Measurements from ENCODE around the gene ZNF148.
A peak's percentile ranks its signal among the peaks of the same experiment; 100 is the strongest.
"Not testable (repeated sequence)": the region's sequence is repeated elsewhere in the genome, so short reads cannot be mapped to it uniquely, and the experiment has no call there.

Gene ZNF148

DNA sequence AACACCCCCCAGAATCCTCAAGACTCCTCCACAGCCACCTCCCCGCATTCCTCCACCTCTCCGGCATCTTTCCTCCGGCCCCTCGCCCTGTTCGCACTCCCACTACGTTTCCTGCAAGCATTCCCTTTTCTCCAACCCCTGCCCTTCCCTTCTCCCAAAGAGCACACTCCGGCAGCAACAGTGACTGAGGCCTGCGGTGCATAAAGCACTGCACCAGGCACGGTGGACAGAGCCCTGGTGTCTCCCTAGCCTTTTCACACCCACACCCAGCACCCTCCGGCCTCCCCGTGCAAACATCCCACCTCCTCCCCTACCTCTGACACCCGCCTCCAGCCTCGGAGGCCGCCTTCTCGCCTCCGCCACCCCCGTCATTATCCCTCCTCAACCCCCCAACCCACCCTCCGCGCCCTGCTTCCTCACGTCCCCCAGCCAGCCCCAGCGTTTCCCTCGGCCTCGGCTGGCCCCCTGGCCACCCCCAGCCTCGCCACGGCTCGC is 577 bp downstream of the ZNF148 start:
- peak; percentile 35 for DNase-seq (ENCODE audit: low read depth, low spot score)

DNA sequence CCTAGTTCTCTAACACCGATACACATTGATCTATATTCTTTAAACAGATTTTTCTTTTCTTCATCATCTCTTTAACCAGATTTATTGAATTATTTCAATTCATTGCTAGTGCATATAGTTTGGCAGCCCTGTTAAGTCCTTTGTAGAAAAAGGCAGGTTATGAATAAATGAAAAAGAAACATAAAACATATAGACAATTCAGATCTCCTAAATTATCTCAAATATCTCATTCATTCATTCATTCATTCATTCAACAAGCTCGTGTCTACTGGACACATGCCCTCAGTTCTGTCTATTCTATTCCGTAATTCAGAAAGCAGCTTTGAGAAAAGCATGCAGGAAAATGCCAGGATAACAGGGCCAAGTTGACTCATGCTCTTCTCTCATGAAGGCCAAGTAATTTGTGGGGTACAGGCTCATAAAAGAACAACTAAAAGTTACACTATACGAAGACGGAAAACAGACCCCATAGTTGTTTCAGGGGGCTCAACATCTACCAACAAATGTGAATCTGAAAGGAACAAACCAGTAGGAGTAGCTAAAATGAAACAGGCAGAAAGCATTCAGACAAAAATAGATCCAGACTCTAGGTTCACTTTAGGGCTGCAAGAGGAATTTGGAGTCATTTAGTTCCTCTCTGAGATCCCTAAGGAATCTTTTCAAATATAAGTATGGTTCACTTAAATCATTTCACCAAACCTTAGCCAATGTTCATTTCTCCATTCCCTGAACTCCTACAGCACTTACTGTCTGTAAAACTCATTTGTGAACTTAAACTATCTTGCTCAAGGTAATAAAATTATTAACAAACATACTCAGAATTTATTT is 7.5 kb downstream of the ZNF148 start:
- no peak for DNase-seq (ENCODE audit: low read depth, low spot score)

DNA sequence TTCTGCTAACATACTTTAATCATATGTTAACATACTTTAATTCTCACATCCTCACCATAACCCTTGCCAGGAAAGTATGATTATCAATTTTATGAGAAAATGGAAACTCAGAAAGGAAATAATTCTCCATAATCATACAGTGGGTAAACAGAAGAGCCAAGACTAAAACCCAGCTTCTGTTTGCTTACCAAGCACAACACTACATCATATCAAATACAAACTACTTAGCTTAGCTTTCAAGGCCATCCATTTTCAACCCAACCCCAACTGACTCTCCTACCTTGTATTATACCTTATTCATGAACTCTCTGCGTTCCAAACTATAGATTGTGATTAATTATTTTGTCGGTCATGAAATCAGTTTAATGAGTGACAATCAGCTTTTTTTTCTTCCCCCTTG is 9.0 kb downstream of the ZNF148 start:
- DNase-seq (ENCODE audit: low read depth, low spot score), result no peak

DNA sequence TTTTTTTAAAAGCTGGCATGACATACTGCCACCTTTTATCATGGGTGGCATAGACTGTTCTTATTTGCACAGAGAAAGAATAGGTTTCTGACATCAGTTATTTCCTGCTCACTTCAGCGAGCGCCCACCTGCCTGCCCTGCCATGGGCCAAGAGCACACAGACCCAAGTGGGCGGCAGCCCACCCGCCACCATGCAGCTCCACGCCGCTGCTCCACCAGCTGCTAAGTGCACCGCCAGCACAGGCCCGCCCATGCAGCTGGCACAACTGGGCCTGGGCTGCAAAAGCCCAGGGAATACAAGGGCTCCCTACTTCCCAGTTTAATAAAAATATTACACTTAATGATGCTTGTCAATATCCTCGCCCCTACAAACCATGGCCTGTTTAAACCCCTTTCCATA is 15.4 kb downstream of the ZNF148 start:
- DNase-seq (ENCODE audit: low read depth, low spot score), result no peak

DNA sequence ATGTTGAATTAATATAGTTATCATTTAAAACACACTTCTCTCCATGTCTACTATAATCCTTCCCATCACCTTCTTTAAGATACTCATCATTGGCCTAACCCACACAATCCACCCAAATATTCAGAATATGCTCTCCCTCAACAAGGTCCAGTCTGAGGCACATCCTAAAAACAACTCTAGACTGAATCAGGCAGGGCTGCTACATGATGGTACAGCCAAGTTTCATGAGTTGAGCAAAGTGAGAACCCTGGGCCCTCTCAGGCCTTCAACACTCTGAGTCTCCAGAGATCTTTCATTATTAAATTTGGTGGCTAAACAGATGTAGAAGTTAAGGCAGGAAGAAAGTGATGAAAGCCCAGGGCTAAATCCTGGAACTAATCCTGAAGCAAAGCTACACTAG is 16.2 kb downstream of the ZNF148 start:
- DNase-seq (ENCODE audit: low read depth, low spot score), result no peak

DNA sequence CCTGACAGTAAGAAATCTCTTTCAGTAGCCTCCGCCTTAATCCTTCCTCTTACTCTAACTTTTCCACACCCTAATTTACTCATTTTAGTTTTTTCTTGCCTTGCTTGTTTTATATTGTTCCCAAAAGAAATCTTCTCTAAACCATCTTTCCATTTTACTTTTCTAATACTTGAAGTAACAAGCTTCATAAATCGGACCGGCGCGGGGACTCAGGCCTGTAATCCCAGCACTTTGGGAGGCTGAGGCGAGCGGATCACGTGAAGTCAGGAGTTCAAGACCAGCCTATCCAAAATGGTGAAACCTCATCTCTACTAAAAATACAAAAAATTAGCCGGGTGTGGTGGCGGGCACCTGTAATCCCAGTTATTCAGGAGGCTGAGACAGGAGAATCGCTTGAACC is 17.3 kb downstream of the ZNF148 start:
- no peak for DNase-seq (ENCODE audit: low read depth, low spot score)

DNA sequence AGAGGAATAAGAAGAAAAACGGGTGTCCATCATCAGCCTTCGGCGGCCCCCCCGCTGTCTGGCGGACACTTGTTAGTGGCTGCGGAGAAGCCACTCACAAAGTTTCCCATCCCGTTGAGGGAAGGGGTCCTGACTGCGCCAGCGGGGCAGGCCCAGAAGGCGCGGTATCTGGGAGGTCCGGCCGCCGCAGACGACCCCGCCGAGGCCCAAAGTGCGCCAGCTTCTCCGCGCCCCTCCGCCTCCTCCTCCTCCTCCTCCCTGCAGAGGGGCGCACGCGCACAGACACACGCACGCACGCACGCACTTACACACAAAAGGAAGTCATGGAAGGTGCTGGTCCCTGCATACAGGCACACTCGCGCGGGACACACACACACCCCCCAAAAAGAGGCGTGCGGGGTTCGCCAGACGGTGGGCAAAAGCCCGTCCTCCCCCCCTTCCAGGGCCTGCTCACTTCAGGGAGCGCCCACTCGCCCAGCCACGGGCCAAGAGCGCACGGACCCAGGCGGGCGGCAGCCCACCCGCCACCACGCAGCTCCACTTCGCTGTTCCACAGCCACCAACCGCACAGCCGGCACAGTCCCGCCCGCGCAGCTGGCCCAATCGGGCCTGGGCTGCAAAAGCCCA is 18.0 kb downstream of the ZNF148 start:
- DNase-seq (ENCODE audit: low read depth, low spot score), result no peak

DNA sequence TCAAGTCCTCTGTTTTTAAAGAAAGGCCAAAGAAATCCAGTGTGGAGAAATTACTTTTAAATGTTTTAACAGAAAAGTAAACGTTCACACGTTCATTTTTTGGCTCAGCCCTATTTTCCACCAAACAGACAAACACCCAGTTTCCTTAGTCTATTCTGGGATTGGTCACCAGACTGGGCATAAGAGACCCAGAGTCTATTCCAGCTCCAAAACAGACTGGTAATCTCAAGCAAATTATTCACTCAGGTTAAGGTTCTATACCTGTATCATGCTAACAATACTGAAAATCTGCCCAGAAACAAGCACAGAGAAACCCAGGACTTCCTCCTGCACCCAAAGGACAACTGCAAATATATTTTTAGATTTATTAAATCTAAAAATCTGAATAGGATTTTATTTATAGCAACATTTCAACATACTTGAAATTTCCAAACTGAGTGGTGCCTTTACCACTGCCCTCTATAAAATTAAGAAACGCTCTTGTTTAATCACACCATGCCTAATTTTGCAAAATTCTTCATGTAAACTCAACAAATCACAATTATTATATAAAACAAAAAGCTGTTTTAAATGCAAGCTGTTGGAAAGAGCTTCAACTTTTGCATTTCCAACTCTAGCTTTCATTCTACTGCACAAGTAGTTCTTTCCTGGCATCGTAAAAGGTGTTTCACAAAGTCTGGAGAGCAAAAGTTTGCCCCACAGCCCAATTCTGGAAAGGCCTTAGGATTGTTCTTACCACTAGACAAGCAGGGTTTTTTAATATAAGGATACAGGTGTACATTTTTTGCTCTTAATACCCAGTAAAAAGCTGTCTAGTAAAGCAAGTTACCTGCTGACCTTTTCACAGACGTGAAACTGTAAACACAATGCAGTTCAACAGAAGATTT is 18.7 kb downstream of the ZNF148 start:
- no peak for DNase-seq (ENCODE audit: low read depth, low spot score)

DNA sequence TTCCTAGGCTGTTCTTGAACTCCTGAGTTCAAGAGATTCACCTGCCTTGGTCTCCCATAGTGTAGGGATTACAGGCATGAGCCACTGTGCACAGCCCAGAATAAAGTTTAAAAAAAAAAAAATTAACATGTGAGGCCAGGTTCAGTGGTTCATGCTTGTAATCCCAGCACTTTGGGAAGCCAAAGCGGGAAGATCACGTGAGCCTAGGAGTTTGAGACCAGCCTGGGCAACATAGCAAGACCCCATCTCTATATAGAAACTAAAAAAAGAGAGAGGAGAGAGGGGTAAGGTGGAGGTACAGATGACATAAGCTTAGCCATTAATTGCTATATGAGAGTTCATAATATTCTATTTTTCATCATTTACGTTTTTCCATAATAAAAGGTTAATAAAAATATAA is 21.5 kb downstream of the ZNF148 start:
- no peak for DNase-seq (ENCODE audit: low read depth, low spot score)

DNA sequence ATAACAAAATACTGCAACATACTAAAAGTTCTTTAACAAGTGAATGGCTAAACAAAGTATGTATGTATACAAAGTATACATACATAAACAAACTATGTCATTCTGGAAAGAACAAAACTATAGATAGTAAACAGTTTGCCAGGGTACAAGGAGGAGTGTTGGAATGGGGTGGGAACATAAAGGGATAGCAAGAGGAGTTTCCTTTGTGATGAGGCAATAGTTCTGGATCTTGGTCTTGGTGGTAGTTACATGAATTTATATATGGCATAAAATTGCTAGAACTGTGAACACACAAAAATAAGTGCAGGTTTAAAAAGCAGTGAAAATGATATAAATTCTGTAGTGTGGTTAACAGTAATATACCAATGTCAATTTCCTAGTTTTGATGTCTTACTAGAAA is 22.0 kb downstream of the ZNF148 start:
- DNase-seq (ENCODE audit: low read depth, low spot score), result no peak

DNA sequence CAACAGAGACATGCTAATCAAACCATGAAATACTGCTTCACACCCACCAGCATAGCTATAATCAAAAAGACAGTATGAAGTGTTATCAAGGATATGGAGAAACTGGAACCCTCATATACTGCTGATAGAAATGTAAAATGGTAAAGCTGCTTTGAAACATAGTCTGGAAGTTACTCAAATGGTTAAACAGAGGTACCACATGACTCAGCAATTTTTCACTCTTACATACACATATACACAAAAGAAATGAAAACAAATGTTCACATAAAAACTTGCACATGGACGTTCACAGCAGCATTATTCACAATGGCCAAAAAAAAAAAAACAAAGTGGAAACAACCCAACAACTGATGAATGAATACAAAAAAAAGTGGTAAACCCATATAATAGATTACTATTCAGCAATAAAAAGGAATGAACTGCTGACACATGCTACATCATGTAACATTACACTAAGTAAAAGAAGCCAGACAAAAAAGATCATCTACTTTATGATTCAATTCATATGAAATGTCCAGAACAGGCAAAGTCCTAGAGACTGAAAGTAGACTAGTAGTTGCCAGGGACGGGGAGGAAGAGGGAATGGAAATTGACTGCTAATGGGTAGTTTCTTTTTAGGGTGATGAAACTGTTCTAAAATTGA is 23.2 kb downstream of the ZNF148 start:
- DNase-seq (ENCODE audit: low read depth, low spot score), result no peak

DNA sequence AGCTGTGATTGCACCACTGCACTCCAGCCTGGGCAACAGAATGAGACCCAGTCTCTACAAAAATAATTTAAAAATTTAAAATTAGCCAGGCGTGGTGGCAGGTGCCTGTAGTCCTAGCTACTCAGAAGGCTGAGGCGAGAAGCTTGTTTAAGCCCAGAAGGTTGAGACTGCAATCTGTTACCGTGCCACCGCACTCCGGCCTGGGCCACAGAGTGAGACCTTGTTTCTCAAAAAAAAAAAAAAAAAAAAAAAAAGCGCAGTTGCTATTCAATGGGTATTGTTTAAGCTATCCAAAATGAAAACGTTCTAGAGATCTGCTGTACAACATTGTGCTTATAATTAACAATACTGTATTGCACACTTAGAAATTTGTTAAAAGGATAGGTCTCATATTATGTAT is 24.0 kb downstream of the ZNF148 start:
- no peak for DNase-seq (ENCODE audit: low read depth, low spot score)

DNA sequence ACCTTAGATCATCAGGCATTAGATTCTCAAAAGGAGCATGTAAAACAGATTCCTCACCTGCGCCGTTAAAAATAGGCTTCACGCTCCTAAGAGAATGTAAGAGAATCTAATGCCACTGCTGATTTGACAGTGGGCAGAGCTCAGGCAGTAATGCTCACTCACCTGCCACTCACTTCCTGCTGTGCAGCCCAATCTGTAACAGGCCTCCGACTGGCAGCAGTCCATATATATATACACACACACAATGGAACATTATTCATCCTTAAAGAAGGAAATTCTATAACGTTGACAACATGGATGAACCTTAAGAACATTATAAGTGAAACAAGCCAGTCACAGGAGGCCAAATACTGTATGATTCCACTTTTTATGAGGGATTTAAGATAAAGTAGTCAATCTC is 24.5 kb downstream of the ZNF148 start:
- no peak for DNase-seq (ENCODE audit: low read depth, low spot score)

DNA sequence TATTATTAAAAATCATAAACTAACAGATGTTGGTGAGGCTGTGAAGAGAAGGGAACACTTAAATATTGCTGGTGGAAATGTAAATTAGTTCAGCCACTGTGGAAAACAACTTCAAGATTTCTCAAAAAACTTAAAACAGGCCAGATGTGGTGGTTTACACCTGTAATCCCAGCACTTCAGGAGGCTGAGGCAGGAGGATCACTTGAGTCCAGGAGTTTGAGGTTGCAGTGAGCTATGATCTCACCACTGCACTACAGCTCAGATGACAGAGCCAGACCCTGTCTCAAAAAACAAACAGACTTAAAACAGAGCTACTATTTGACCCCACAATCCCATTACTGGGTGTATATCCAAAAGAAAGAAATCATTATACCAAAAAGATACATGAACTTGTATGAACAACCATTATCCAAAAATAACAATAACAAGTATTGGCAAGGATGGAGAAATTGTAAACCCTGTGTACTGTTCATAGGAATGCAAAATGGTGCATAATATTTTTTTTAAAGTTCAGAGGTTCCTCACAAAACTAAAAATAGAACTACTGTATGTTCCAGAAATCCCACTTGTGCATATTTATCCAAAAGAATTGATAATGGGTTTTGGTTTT is 25.5 kb downstream of the ZNF148 start:
- no peak for DNase-seq (ENCODE audit: low read depth, low spot score)

DNA sequence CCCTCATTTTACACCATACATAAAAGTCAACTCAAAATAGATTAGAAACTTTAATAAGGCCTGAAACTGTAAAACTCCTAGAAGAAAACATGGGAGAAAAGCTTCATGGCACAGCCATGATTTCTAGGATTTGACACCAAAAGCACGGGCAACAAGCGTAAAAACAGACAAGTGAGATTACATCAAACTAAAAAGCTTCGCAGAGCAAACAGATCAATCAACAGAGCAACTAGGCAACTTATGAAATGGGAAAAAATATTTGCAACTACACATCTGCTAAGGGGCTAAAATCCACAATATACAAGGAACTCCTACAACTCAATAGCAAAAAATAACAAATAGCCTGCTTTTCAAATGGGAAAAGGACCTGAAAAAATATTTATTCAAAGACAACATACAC is 26.1 kb downstream of the ZNF148 start:
- DNase-seq (ENCODE audit: low read depth, low spot score), result no peak

DNA sequence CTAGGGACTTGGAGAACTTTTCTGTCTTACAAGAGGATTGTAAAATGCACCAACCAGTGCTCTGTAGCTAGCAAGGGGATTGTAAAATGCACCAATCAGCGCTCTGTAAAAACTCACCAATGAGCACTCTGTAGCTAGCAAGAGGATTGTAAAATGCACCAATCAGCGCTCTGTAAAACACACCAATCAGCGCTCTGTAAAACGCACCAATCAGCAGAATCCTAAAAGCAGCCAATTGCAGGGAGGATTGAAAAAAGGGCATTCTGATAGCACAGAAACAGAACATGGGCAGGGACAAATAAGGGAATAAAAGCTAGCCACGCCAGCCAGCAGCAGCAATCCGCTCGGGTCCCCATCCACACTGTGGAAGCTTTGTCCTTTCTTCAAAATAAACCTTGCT is 31.8 kb downstream of the ZNF148 start:
- not testable (repeated sequence) for DNase-seq (ENCODE audit: low read depth, low spot score)

DNA sequence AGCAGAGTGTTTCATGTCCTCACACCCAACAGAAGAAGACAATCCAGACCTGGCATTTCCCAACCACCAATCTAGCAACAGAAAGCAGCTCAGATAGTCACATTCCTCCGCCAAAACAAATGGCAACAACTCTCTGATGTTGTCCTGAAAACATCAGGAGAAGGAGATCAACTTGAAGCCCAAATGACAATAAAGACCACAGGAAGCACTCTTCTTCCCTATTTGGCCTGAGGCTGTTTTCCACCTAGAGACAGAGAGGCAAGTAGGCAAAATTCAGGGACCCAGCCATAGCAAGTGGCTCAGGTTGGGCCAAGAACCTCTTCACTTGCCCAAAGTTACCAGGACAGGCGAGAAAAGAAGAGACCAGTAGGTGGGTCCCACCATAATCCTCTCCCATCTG is 35.0 kb downstream of the ZNF148 start:
- no peak for DNase-seq (ENCODE audit: low read depth, low spot score)

DNA sequence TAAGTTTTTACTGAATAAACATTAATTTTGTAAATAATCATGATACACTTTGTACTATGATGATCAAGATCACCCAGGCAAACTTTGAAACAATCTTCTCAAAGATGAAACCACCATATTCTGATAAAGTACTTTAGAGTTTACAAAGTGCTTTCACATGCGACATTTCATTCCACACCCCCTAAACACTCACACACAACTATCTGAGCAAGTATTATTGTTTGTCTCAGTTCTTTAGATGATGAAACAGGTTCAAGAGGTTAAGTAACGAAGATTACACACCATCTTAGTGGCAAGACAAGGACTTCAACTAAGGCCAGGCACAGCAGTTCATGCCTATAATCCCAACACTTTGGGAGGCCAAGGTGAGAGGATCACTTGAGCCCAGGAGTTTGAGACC is 37.6 kb downstream of the ZNF148 start:
- no peak for DNase-seq (ENCODE audit: low read depth, low spot score)

DNA sequence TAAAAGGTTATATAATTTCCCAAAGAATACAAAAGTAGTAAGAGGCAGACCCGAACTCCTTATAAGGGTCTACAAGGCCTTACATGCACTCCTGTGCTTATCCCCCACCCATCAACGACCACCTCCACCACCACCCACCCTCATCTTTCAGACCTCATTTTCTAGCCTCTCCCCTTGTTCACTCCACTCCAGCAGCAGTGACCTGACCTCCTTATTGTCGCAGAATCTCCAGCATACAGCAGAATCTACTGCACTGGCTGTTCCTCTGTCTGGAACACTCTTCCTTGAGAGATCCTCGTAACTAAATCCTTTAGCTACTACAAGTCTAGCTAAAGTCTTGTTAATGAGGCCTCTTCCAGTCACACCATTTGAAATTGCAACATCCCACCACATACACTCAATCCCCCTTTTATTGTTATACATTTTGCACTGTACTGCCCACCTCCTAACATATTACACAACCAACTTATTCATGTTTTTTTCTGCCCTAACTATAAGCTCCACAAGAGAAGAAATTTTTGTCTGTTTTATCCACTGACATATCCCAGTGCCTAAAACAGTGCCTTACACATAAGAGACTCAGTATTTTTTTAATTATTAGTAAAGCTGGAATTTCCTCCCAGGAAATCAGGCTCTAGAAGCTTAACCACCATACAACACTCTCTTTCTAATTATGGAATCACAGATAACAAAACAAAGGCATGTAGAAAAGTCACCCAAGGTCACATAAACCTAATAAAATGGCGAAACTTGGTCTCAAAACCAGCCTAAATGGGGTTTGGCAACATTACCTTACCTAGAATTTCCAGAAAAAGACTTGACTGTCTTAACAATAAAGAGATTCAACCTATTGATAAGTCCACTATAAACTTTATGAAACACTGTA is 40.2 kb downstream of the ZNF148 start:
- DNase-seq (ENCODE audit: low read depth, low spot score), result no peak

DNA sequence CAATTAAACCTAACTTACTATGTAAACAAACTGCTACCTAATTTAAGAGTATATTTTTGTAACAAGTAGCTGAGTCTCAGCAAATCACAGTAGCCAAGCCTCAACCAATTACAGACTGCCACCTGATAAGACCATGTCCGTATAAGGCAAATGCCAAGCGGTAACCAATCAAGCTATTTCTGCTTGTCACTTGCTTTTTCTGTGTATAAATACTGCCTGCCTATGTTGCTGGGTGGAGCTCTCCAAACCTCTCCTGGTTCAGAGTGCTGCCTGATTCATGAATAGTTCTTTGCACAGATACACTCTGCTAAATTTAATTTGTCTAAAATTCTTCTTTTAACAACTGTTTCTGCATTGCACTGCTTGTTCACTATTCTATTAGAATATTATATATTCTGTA is 42.6 kb downstream of the ZNF148 start:
- no peak for DNase-seq (ENCODE audit: low read depth, low spot score)

Measured in iPS DF 19.7 (cell line).